Panc1 (cell line): ENCODE measurements around the gene BAX.

Experiments used
- POLR2AphosphoS5 ChIP-seq: IDR thresholded peaks from 2 replicates; pipeline ENCODE4 v1.6.1; 2012; ENCODE audit warnings: mild to moderate bottlenecking, low read depth, low read length, moderate library complexity
- TF ChIP-seq, protein P1 (sequence below): fragments of 450-650 bp; IDR thresholded peaks from 2 replicates; pipeline ENCODE4 v1.5.1; 2017; ENCODE audit warnings: mild to moderate bottlenecking
- TF ChIP-seq, protein P2 (sequence below), 2 experiments: IDR thresholded peaks; 2 replicates each; pipeline ENCODE4 v1.6.1; 2011 to 2012; ENCODE audit warnings: low read depth in 2 of 2, control low read depth in 1 of 2, low read length in 1 of 2, mild to moderate bottlenecking in 1 of 2, moderate library complexity in 1 of 2; ENCODE audit not compliant: insufficient read depth in 1 of 2

DNA sequence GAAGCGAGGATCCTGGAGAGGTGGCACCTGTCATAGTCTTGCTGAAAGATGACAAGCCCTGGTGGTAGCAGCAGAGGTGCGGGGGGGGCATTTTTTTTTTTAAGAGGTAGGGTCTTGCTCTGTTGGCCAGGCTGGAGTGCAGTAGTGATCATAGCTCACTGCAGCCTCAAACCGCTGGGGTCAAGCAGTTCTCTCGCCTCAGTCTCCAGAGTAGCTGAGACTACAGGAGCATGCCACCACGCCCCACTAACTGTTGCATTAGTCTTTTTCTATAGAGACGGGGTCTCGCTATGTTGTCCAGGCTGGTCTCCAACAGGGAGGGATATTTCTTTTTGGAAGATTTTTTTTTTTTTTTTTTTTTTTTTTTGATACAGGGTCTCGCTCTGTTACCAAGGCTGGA is 3.3 kb downstream of the BAX start:
- TF ChIP-seq, protein P1, sequence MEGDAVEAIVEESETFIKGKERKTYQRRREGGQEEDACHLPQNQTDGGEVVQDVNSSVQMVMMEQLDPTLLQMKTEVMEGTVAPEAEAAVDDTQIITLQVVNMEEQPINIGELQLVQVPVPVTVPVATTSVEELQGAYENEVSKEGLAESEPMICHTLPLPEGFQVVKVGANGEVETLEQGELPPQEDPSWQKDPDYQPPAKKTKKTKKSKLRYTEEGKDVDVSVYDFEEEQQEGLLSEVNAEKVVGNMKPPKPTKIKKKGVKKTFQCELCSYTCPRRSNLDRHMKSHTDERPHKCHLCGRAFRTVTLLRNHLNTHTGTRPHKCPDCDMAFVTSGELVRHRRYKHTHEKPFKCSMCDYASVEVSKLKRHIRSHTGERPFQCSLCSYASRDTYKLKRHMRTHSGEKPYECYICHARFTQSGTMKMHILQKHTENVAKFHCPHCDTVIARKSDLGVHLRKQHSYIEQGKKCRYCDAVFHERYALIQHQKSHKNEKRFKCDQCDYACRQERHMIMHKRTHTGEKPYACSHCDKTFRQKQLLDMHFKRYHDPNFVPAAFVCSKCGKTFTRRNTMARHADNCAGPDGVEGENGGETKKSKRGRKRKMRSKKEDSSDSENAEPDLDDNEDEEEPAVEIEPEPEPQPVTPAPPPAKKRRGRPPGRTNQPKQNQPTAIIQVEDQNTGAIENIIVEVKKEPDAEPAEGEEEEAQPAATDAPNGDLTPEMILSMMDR = no peak
- TF ChIP-seq POLR2AphosphoS5 = no peak
- TF ChIP-seq, protein P2, sequence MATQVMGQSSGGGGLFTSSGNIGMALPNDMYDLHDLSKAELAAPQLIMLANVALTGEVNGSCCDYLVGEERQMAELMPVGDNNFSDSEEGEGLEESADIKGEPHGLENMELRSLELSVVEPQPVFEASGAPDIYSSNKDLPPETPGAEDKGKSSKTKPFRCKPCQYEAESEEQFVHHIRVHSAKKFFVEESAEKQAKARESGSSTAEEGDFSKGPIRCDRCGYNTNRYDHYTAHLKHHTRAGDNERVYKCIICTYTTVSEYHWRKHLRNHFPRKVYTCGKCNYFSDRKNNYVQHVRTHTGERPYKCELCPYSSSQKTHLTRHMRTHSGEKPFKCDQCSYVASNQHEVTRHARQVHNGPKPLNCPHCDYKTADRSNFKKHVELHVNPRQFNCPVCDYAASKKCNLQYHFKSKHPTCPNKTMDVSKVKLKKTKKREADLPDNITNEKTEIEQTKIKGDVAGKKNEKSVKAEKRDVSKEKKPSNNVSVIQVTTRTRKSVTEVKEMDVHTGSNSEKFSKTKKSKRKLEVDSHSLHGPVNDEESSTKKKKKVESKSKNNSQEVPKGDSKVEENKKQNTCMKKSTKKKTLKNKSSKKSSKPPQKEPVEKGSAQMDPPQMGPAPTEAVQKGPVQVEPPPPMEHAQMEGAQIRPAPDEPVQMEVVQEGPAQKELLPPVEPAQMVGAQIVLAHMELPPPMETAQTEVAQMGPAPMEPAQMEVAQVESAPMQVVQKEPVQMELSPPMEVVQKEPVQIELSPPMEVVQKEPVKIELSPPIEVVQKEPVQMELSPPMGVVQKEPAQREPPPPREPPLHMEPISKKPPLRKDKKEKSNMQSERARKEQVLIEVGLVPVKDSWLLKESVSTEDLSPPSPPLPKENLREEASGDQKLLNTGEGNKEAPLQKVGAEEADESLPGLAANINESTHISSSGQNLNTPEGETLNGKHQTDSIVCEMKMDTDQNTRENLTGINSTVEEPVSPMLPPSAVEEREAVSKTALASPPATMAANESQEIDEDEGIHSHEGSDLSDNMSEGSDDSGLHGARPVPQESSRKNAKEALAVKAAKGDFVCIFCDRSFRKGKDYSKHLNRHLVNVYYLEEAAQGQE (IDR thresholded peaks at IDR 0.05; ENCODE audit: insufficient read depth in 1 of 2, low read depth in 2 of 2, low read length in 1 of 2) = no peak
